Keratinocyte (primary cell): ENCODE measurements around the gene MAFF. TPM values are rescaled to one million over a fixed set of nuclear protein-coding genes. Genes with fewer than 3 reads are reported as not detected.

Source experiments
- DNase-seq: peaks from one replicate; pipeline ENCODE4 v3.0.0-alpha.2; 2011; ENCODE audit warnings: low read depth, missing footprints, low spot score
- FAIRE-seq: peaks from 2 replicates; lab custom pipeline; 2011; peaks lifted over from hg19 to GRCh38; lab: Jason Lieb, UNC
- H2AFZ ChIP-seq: 2 replicates; pipeline ENCODE4 v1.6.0; 2012; ENCODE audit warnings: low read length, control low read depth, inconsistent platforms; ENCODE audit not compliant: control insufficient read depth
- H3K27ac ChIP-seq: 2 replicates; pipeline ENCODE4 v1.5.1; 2011; ENCODE audit warnings: low read length; ENCODE audit not compliant: control insufficient read depth, insufficient read depth
- H3K27me3 ChIP-seq: 3 replicates; pipeline ENCODE4 v1.6.0; 2011; ENCODE audit warnings: low read length; ENCODE audit not compliant: control insufficient read depth, insufficient read depth; ENCODE audit errors: extremely low read depth
- H3K36me3 ChIP-seq, 2 experiments: 2 replicates in 1 of 2; 3 replicates in 1 of 2; pipeline ENCODE4 v1.5.1; 2011; ENCODE audit warnings: low read length in 2 of 2, mild to moderate bottlenecking in 1 of 2; ENCODE audit not compliant: control insufficient read depth in 2 of 2, insufficient read depth in 2 of 2; ENCODE audit errors: extremely low read depth in 1 of 2
- H3K4me1 ChIP-seq: 3 replicates; pipeline ENCODE4 v1.5.1; 2011; ENCODE audit warnings: low read length; ENCODE audit not compliant: control insufficient read depth, insufficient read depth; ENCODE audit errors: extremely low read depth
- H3K4me2 ChIP-seq: 3 replicates; pipeline ENCODE4 v1.6.0; 2011; ENCODE audit warnings: low read depth, low read length; ENCODE audit not compliant: control insufficient read depth, insufficient read depth; ENCODE audit errors: extremely low read depth
- H3K4me3 ChIP-seq, 3 experiments: fragments of 200-600 bp in 1 of 3; sonication (generic) in 1 of 3; 2 replicates in 2 of 3; 3 replicates in 1 of 3; pipeline ENCODE4 v1.5.1; 2011 to 2016; ENCODE audit warnings: low read length in 3 of 3, mild to moderate bottlenecking in 3 of 3, control low read depth in 2 of 3, inconsistent platforms in 1 of 3, low read depth in 1 of 3, mixed read lengths in 1 of 3, mixed run types in 1 of 3, moderate library complexity in 1 of 3; ENCODE audit not compliant: control insufficient read depth in 2 of 3, insufficient read depth in 2 of 3; ENCODE audit errors: extremely low read depth in 1 of 3
- H3K79me2 ChIP-seq: 2 replicates; pipeline ENCODE4 v1.6.0; 2012; ENCODE audit warnings: low read length; ENCODE audit not compliant: control insufficient read depth, insufficient read depth
- H3K9ac ChIP-seq: 3 replicates; pipeline ENCODE4 v1.6.0; 2011; ENCODE audit warnings: low read length; ENCODE audit not compliant: control insufficient read depth, insufficient read depth; ENCODE audit errors: extremely low read depth
- H3K9me1 ChIP-seq: 3 replicates; pipeline ENCODE4 v1.6.0; 2011; ENCODE audit warnings: low read length; ENCODE audit not compliant: control insufficient read depth, insufficient read depth; ENCODE audit errors: extremely low read depth
- H3K9me3 ChIP-seq: 2 replicates; pipeline ENCODE4 v1.5.1; 2012; ENCODE audit warnings: low read depth, low read length; ENCODE audit not compliant: control insufficient read depth
- H4K20me1 ChIP-seq: 3 replicates; pipeline ENCODE4 v1.6.0; 2011; ENCODE audit warnings: low read length; ENCODE audit not compliant: control insufficient read depth, insufficient read depth; ENCODE audit errors: extremely low read depth
- EZH2 ChIP-seq: IDR thresholded peaks from one replicate; pipeline ENCODE4 v1.6.1; 2012; ENCODE audit warnings: inconsistent platforms, mild to moderate bottlenecking, low read length, moderate library complexity
- dilution Hi-C: fragments of 300-500 bp; cut with MboI; formaldehyde crosslinking; loops from one replicate; pipeline ENCODE4 v1.7.0; 2020; ENCODE audit warnings: low sequenced_read_pairs; ENCODE audit not compliant: extremely low pct_ligation_motif_present
- polyA plus RNA-seq, 5 experiments: library from polyadenylated mRNA; depleted of rRNA in 3 of 5; stranded (reverse) in 3 of 5; stranded (forward) in 1 of 5; unstranded in 1 of 5; fragments of >200 nt; gene quantifications; 1 replicate in 1 of 5; 2 replicates in 3 of 5; 3 replicates in 1 of 5; pipeline versions ENCODE4 v1.2.1 to v1.2.3, GENCODE V29; 2011 to 2012; ENCODE audit warnings: missing spikeins in 2 of 5, low read depth in 1 of 5, low replicate concordance in 1 of 5
- TF ChIP-seq, protein P1 (sequence below), 3 experiments: IDR thresholded peaks in 1 of 3; conservative IDR thresholded peaks in 1 of 3; optimal IDR thresholded peaks in 1 of 3; 2 replicates in 2 of 3; 3 replicates in 1 of 3; pipeline versions ENCODE3 to v1.5.1; 2011; ENCODE audit warnings: low read length in 3 of 3, mild to moderate bottlenecking in 3 of 3, moderate library complexity in 2 of 3, control low read depth in 1 of 3, inconsistent platforms in 1 of 3; ENCODE audit not compliant: insufficient read depth in 2 of 3; ENCODE audit errors: extremely low read depth in 1 of 3

Gene MAFF
- polyA plus RNA-seq, 1 donor (not counting 4 experiments of a cell fraction or from before 2014, with no cell fraction given): 10.5 TPM

DNA sequence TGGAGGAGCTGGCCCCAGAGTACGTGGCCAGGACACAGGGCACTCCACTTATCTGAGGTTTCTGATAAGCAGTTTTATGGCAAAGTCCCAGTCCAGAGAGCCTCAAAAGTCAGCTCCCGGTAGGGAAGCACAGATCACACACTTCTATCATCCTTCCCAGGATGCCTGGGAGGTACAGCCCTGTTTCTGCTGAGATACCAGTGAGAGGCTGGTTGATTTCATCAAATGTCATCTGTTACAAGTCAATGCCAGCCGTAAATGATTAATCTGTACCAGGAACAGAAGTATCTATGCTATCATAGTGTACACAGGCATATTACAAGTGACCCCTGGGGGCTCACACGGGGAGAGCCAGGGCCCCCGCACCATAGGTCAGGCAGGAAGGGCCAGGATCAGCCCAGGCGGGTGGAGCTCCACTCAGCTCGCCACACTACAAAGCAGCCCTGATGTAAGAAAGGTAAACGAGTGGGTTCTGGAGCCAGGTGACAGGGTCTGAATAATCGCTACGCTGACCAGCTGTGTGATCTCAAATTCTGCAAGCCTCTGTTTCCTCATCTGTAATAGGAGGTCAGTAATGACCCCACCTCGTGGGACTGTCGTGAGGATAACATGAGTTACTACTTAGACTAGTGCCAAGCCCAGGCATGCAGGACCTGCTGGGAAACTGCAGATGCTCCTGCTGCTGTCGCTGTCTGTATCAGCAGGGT is 37.8 kb upstream of the MAFF start:
- H3K27me3 ChIP-seq: no peaks in the 10 kb centered on the region
- H3K27ac ChIP-seq: no peak overlapping the region
- no peaks in the 10 kb centered on the region for H3K79me2 ChIP-seq
- H3K36me3 ChIP-seq: no peaks in the 10 kb centered on the region
- dilution Hi-C loops: no loop called here
- no peaks in the 10 kb centered on the region for H3K9me1 ChIP-seq
- TF ChIP-seq EZH2: no peak
- TF ChIP-seq, protein P1, sequence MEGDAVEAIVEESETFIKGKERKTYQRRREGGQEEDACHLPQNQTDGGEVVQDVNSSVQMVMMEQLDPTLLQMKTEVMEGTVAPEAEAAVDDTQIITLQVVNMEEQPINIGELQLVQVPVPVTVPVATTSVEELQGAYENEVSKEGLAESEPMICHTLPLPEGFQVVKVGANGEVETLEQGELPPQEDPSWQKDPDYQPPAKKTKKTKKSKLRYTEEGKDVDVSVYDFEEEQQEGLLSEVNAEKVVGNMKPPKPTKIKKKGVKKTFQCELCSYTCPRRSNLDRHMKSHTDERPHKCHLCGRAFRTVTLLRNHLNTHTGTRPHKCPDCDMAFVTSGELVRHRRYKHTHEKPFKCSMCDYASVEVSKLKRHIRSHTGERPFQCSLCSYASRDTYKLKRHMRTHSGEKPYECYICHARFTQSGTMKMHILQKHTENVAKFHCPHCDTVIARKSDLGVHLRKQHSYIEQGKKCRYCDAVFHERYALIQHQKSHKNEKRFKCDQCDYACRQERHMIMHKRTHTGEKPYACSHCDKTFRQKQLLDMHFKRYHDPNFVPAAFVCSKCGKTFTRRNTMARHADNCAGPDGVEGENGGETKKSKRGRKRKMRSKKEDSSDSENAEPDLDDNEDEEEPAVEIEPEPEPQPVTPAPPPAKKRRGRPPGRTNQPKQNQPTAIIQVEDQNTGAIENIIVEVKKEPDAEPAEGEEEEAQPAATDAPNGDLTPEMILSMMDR (optimal IDR thresholded peaks at IDR 0.05 in 1 of 3, IDR thresholded peaks at IDR 0.05 in 1 of 3, conservative IDR thresholded peaks at IDR 0.05 in 1 of 3; ENCODE audit: extremely low read depth in 1 of 3, insufficient read depth in 2 of 3, low read length in 3 of 3): no peak
- no peak for DNase-seq
- no peaks in the 10 kb centered on the region for H4K20me1 ChIP-seq
- H2AFZ ChIP-seq: no peak overlapping the region
- no peak overlapping the region for H3K4me3 ChIP-seq
- H3K9me3 ChIP-seq: no peaks in the 10 kb centered on the region
- FAIRE-seq: no peak
- H3K4me1 ChIP-seq: peaks cover 2% of the 10 kb centered on the region
- H3K9ac ChIP-seq: no peak overlapping the region
- H3K4me2 ChIP-seq: no peak overlapping the region

DNA sequence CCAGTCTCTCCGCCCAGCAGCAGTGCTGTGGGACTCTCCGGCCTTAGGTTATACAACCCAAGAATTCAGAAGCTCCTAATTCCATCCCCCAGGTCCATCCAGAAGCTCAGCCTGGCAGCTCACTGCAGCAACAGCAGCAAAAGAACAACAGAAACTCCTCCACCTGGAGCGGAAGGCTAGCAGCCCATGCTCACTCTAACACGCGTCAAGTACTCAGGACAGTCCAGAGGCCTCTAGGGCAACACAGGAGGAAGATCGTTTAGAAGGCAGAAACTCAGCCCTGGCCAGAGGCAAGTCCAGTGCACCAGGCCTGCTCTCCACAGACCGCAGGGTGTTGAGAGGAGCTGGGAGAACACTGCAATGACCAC is 37.3 kb upstream of the MAFF start:
- Histone ChIP-seq H3K4me1 (peaks cover 2% of the 10 kb centered on the region), H3K4me3 (no peak overlapping the region), H3K9ac (no peak overlapping the region), H3K27me3 (no peaks in the 10 kb centered on the region), H3K9me1 (no peaks in the 10 kb centered on the region), H3K79me2 (no peaks in the 10 kb centered on the region), H2AFZ (no peak overlapping the region), H3K4me2 (no peak overlapping the region), H3K9me3 (no peaks in the 10 kb centered on the region), H3K27ac (no peak overlapping the region), H4K20me1 (no peaks in the 10 kb centered on the region), H3K36me3 (no peaks in the 10 kb centered on the region)
- DNase-seq: no peak
- TF ChIP-seq, protein P1 (optimal IDR thresholded peaks at IDR 0.05 in 1 of 3, IDR thresholded peaks at IDR 0.05 in 1 of 3, conservative IDR thresholded peaks at IDR 0.05 in 1 of 3; ENCODE audit: extremely low read depth in 1 of 3, insufficient read depth in 2 of 3, low read length in 3 of 3): no peak
- no peak for TF ChIP-seq EZH2
- dilution Hi-C loops: no loop called here
- no peak for FAIRE-seq
